GM13976 (cell line): ENCODE measurements around the gene GM2A.

ENCODE experiments used
- DNase-seq: peaks from one replicate; pipeline ENCODE4 v3.0.0; 2012; ENCODE audit warnings: low spot score
- CTCF ChIP-seq: IDR thresholded peaks from 2 replicates; pipeline ENCODE4 v1.5.1; 2012; ENCODE audit warnings: borderline replicate concordance, mild to moderate bottlenecking; ENCODE audit not compliant: insufficient read depth; ENCODE audit errors: extremely low read depth, missing control alignments, control extremely low read depth
- in situ Hi-C: fragments of 300-500 bp; cut with MboI; formaldehyde crosslinking; loops from one replicate; pipeline ENCODE4 v1.12.0; 2022; ENCODE audit warnings: low sequenced_read_pairs, mixed read lengths, inconsistent platforms; ENCODE audit not compliant: unreplicated experiment

The GM2A gene

DNA sequence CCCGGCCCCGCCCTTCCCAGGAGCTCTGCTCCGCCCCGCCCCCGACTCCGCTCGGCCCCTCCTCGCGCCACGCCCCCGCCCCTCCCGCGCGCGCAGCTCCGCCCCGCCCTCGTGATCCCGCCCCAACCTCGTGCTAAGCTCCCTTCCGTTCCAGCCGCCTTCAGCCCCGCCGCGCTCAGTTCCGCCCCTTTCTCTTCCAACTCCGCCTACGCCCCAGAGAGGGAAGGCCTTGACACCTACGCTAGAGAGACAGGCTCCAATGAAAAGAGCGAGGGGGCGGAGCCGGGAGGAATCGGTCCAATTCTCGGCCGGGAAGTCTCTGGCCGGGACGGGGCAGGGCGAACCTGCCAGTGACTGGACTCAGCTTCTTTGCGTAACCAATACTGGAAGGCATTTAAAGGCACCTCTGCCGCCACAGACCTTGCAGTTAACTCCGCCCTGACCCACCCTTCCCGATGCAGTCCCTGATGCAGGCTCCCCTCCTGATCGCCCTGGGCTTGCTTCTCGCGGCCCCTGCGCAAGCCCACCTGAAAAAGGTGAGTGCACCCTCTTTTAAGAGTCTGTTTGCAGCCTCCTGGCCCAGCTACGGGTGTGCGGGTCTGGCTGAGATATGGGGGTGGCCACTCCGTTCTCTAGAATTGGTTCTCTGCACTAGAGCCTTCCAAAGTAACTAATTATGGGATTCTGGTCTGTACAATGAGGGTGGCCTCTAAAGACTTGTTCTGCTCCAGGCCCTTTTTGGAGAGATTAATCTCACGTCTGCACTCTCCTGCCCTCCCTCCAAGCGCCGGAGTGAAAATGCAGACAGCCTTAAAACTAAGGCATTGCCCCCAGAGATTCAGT is at the start of gene GM2A:
GM2A (plus strand) TSS at position 424 of the 843 bp plus-strand sequence; CDS start at position 456, 32 bp downstream.
- TF ChIP-seq CTCF: no peak
- peak; percentile 97 for DNase-seq
- in situ Hi-C loops: no loop called here

GRCh38 chr5:151204051-151204450 is 48.9 kb upstream of the GM2A start:
- no peak for DNase-seq
- in situ Hi-C loops: no loop called here
- TF ChIP-seq CTCF: no peak

GRCh38 chr5:151205411-151205810 is 47.6 kb upstream of the GM2A start:
- TF ChIP-seq CTCF: no peak
- in situ Hi-C loops: no loop called here

GRCh38 chr5:151208481-151208914 is 44.5 kb upstream of the GM2A start:
- in situ Hi-C loops: no loop called here
- no peak for DNase-seq
- no peak for TF ChIP-seq CTCF

More at GRCh38 chr5:151205411-151205810, 47.6 kb upstream of the GM2A start:
- no peak for DNase-seq

DNA sequence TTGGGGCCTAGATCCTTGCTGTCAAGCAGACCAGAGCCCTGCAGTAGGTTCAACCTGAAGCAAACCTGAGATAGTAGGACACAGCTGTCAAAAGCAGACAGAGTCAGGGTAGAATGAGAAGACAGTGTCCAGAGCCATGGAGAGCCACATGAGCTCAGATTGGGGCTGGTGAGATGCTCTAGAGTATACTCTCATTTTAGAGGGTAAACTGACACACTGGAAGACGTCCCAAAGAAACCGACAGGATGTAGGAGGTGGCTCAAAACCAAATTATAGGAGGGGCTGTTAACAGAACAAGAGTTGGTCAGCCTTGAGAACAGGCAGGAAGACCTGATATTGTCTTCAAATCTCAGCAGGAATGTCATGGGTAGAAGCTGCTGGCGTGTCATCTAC is 40.6 kb upstream of the GM2A start:
- DNase-seq: peak; percentile 35
- TF ChIP-seq CTCF: no peak
- in situ Hi-C loops: no loop called here

GRCh38 chr5:151213803-151214613 is 39.0 kb upstream of the GM2A start:
- DNase-seq: peak; percentile 89
- in situ Hi-C loops: no loop called here
- no peak for TF ChIP-seq CTCF
